Dedifferentiated amniotic fluid mesenchymal stem cell (primary cell): ENCODE measurements around the gene RFNG.

Source experiments
- DNase-seq: peaks from one replicate; pipeline ENCODE4 v3.0.0-alpha.2; 2016; ENCODE audit errors: extremely low spot score

RFNG gene

GRCh38 chr17:82025401-82026107, 26.1 kb downstream of the RFNG start:
- DNase-seq, result no peak

GRCh38 chr17:82024859-82025258, 26.8 kb downstream of the RFNG start:
- no peak for DNase-seq

- DNase-seq, result no peak
Measured at GRCh38 chr17:82023447-82024241, 28.0 kb downstream of the RFNG start.

- DNase-seq, result peak; percentile 99
Measured at GRCh38 chr17:82022981-82023446, 28.6 kb downstream of the RFNG start, which contains the start of gene LRRC45. LRRC45 (plus strand) TSS chr17:82023305; CDS start chr17:82023644, 339 bp downstream.

- no peak for DNase-seq
Measured at GRCh38 chr17:82022310-82022980, 29.2 kb downstream of the RFNG start, which contains the start of gene CENPX. CENPX (minus strand) TSS chr17:82022878; CDS start chr17:82022861, 17 bp downstream.

GRCh38 chr17:82021900-82022309, 29.7 kb downstream of the RFNG start:
- no peak for DNase-seq

- DNase-seq, result peak; percentile 63
Measured at GRCh38 chr17:82021107-82021899, 30.3 kb downstream of the RFNG start.

- DNase-seq, result no peak
Measured at GRCh38 chr17:82020572-82021106, 31.0 kb downstream of the RFNG start.

GRCh38 chr17:82019690-82020571, 31.7 kb downstream of the RFNG start:
- peak; percentile 16 for DNase-seq

- DNase-seq, result no peak
Measured at GRCh38 chr17:82018989-82019689, 32.5 kb downstream of the RFNG start.

GRCh38 chr17:82018152-82018988, 33.2 kb downstream of the RFNG start:
- no peak for DNase-seq

- DNase-seq, result no peak
Measured at GRCh38 chr17:82017612-82018151, 33.9 kb downstream of the RFNG start.

- no peak for DNase-seq
Measured at GRCh38 chr17:82016875-82017459, 34.6 kb downstream of the RFNG start.

GRCh38 chr17:82016061-82016874, 35.3 kb downstream of the RFNG start:
- DNase-seq, result no peak

GRCh38 chr17:82015311-82015971, 36.2 kb downstream of the RFNG start:
- DNase-seq, result no peak

- no peak for DNase-seq
Measured at GRCh38 chr17:82014971-82015310, 36.7 kb downstream of the RFNG start.

GRCh38 chr17:82014432-82014831, 37.2 kb downstream of the RFNG start:
- no peak for DNase-seq
